ENCODE results near the gene DEFB116. TPM values are rescaled to one million over a fixed set of nuclear protein-coding genes. Genes with fewer than 3 reads are reported as not detected.

The DEFB116 gene
- total RNA-seq, 6 experiments from 2014 or later: not detected

DNA sequence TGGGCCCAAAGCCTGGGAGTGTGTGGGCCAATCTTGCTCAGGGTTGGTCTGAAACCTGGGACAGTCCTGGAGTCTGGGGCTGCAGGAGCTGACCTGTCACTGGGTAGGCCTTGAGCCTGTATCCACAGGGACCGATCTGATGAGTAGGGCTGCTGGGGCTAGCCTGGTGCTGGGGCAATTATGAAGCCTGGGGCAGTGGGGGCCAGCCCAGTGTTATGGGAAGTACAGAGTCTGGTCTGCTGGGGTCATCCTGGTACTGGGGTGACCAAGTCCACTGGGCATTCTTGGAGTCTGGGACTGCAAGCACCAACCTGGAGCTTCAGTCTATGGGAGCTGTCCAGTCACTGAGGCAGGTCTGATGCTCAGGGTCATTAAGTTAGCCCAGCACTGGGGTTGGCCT is 30.2 kb downstream of the DEFB116 start:
- Mint-ChIP-seq H3K27ac (no peak overlapping the region), H3K36me3 (ENCODE audit: low read depth) (no peaks in the 10 kb centered on the region), H3K27me3 (ENCODE audit: insufficient read depth) (no peaks in the 10 kb centered on the region), H3K9me3 (peaks cover 19% of the 10 kb centered on the region), H3K4me3 (no peak overlapping the region), H3K4me1 (ENCODE audit: low read depth) (no peaks in the 10 kb centered on the region)
- DNase-seq: no peak
- TF ChIP-seq, protein P1, sequence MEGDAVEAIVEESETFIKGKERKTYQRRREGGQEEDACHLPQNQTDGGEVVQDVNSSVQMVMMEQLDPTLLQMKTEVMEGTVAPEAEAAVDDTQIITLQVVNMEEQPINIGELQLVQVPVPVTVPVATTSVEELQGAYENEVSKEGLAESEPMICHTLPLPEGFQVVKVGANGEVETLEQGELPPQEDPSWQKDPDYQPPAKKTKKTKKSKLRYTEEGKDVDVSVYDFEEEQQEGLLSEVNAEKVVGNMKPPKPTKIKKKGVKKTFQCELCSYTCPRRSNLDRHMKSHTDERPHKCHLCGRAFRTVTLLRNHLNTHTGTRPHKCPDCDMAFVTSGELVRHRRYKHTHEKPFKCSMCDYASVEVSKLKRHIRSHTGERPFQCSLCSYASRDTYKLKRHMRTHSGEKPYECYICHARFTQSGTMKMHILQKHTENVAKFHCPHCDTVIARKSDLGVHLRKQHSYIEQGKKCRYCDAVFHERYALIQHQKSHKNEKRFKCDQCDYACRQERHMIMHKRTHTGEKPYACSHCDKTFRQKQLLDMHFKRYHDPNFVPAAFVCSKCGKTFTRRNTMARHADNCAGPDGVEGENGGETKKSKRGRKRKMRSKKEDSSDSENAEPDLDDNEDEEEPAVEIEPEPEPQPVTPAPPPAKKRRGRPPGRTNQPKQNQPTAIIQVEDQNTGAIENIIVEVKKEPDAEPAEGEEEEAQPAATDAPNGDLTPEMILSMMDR (IDR thresholded peaks at IDR 0.05): no peak

DNA sequence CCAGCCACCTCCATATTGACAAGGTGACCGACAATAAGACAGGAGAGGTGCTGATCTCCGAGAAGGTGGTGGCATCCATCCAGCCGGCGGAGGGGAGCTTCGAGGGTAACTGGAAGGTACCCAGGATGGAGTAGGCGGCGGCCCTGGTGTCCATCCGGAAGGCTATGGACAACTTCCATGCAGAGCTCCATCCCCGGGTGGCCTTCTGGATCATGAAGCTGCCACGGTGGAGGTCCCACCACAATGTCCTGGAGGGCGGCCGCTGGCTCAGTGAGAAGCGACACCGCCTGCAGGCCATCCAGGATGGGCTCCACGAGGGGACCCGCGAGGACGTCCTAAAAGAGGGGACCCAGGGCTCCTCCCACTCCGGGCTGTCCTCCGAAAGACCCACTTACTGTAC is 33.9 kb downstream of the DEFB116 start:
- H3K4me1 Mint-ChIP-seq (ENCODE audit: low read depth): no peaks in the 10 kb centered on the region
- no peaks in the 10 kb centered on the region for H3K36me3 Mint-ChIP-seq (ENCODE audit: low read depth)
- TF ChIP-seq, protein P1 (IDR thresholded peaks at IDR 0.05): no peak
- no peak overlapping the region for H3K27ac Mint-ChIP-seq
- H3K9me3 Mint-ChIP-seq: peaks cover 35% of the 10 kb centered on the region
- no peak overlapping the region for H3K4me3 Mint-ChIP-seq
- DNase-seq: no peak
- peaks cover 4% of the 10 kb centered on the region; the same call in 1 of the 2 replicates for H3K27me3 Mint-ChIP-seq (ENCODE audit: insufficient read depth)

DNA sequence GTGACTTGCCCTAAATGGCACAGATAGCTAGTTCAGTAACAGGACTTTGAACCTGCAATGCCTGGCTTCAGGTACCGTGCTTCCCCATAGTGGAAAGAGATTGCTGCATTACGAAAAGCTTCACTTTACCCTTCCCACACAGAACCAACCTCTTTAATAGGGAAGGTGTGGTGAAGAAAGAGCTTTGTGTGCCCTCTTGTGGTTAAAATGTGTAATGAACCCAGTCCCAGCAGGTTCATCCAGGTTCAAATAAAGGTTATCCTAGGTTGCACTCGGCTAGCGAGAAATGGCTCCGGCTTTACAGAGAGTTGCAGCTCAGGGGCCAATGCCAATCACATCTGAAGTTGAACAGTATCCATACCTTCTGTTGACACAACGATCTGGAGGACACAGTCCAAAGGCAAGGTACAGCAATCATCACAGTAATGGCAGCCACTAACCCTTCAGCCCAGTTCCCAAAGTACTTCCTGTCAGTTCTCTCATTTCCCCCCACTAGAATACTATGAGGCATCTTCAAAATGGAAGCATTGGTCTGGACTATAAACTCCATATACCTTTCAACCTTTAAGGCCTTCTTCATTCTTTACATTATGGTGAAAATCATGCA is 48.0 kb downstream of the DEFB116 start:
- no peak overlapping the region for H3K4me3 Mint-ChIP-seq
- H3K36me3 Mint-ChIP-seq (ENCODE audit: low read depth): no peaks in the 10 kb centered on the region
- H3K4me1 Mint-ChIP-seq (ENCODE audit: low read depth): no peaks in the 10 kb centered on the region
- peaks cover 16% of the 10 kb centered on the region for H3K9me3 Mint-ChIP-seq
- TF ChIP-seq, protein P1 (IDR thresholded peaks at IDR 0.05): peak; percentile 72
- no peaks in the 10 kb centered on the region for H3K27me3 Mint-ChIP-seq (ENCODE audit: insufficient read depth)
- DNase-seq: peak; percentile 2
- H3K27ac Mint-ChIP-seq: no peak overlapping the region

DNA sequence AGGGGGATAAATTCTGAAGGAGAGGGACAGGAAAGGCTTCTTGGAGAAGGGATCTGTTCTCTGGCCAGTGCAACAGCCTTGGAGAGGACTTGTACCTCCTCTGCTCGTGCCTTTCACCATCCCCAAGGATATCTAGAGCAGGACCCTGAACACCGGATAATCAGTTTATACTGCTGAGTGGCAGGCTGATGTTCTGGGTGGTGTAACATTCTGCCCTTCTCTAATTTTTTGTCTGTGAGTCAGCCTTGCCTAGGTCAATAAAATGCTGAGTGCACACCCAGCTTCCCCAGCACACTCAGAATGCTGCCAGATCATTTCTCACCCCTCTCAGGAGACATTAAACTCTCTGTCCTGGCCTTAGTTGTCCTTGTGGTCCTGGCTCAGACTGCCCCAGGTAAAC is 51.0 kb downstream of the DEFB116 start, which contains the start of gene DEFB115:
Gene DEFB115 (plus strand): TSS at position 301 of the 400 bp plus-strand sequence. CDS start 0 bp downstream, at position 301.
- no peaks in the 10 kb centered on the region for H3K27me3 Mint-ChIP-seq (ENCODE audit: insufficient read depth)
- no peaks in the 10 kb centered on the region for H3K4me1 Mint-ChIP-seq (ENCODE audit: low read depth)
- no peaks in the 10 kb centered on the region for H3K36me3 Mint-ChIP-seq (ENCODE audit: low read depth)
- no peak for DNase-seq
- no peak within 1 kb of the TSS for H3K4me3 Mint-ChIP-seq
- H3K9me3 Mint-ChIP-seq: peaks cover 19% of the 10 kb centered on the region
- TF ChIP-seq, protein P1 (IDR thresholded peaks at IDR 0.05): no peak
- no peak within 1 kb of the TSS for H3K27ac Mint-ChIP-seq

DNA sequence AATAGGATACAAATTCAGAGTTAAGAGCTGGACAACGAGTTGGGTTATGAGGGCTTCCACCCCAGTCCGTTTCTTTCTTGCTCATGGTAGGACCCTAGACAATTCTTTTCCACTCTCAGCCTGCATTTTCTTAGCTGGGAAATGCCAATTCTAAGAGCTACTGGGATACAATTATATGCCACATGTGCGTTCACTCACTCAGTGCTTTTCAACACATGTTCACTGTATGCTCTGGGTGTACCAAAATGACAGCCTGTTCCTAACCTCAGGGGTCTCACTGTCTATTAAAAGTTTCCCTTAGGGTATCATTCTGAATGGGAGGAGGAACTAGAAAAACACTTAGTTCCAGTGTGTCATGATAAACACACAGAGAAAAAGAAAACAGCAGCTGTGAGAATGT is 51.4 kb downstream of the DEFB116 start:
- TF ChIP-seq, protein P1 (IDR thresholded peaks at IDR 0.05): no peak
- H3K36me3 Mint-ChIP-seq (ENCODE audit: low read depth): no peaks in the 10 kb centered on the region
- no peak overlapping the region for H3K27ac Mint-ChIP-seq
- no peak overlapping the region for H3K4me3 Mint-ChIP-seq
- H3K9me3 Mint-ChIP-seq: peaks cover 19% of the 10 kb centered on the region
- no peaks in the 10 kb centered on the region for H3K4me1 Mint-ChIP-seq (ENCODE audit: low read depth)
- no peaks in the 10 kb centered on the region for H3K27me3 Mint-ChIP-seq (ENCODE audit: insufficient read depth)
- no peak for DNase-seq

Other genes starting within 250 kb of the DEFB116 start
- not detected for gene DEFB115, start 50.9 kb downstream of the DEFB116 start, total RNA-seq (2021; fragmentation: NEBNext Ultra II Directional; extraction: Animal tissue kit (Norgen Biotek cat#: 25700))
- not detected for gene DEFB118, start 60.0 kb upstream of the DEFB116 start, total RNA-seq (2021; fragmentation: NEBNext Ultra II Directional; extraction: Animal tissue kit (Norgen Biotek cat#: 25700))
- not detected for gene DEFB119, start 82.0 kb upstream of the DEFB116 start, total RNA-seq (2021; fragmentation: NEBNext Ultra II Directional; extraction: Animal tissue kit (Norgen Biotek cat#: 25700))
- gene DEFB121, start 97.6 kb upstream of the DEFB116 start, total RNA-seq (2021; fragmentation: NEBNext Ultra II Directional; extraction: Animal tissue kit (Norgen Biotek cat#: 25700)): not detected
- not detected for gene DEFB123, start 132.0 kb upstream of the DEFB116 start, total RNA-seq (2021; fragmentation: NEBNext Ultra II Directional; extraction: Animal tissue kit (Norgen Biotek cat#: 25700))
- gene DEFB124, start 166.5 kb upstream of the DEFB116 start, total RNA-seq (2021; fragmentation: NEBNext Ultra II Directional; extraction: Animal tissue kit (Norgen Biotek cat#: 25700)): not detected
- not detected for gene REM1, start 166.7 kb upstream of the DEFB116 start, total RNA-seq (2021; fragmentation: NEBNext Ultra II Directional; extraction: Animal tissue kit (Norgen Biotek cat#: 25700))
- 100 to 1,000 TPM; 265 to 332 (median 284) TPM for gene HM13, start 205.9 kb upstream of the DEFB116 start, total RNA-seq (2021; fragmentation: NEBNext Ultra II Directional; extraction: Animal tissue kit (Norgen Biotek cat#: 25700))

All from HFFc6 (cell line).